Thymus (tissue), 11 donors: Measurements from ENCODE around the gene OR7A5. TPM values are rescaled to one million over a fixed set of nuclear protein-coding genes. Genes with fewer than 3 reads are reported as not detected.
"Not testable (repeated sequence)": the region's sequence is repeated elsewhere in the genome, so short reads cannot be mapped to it uniquely, and the experiment has no call there.

Source experiments
- DNase-seq, 9 donors: peaks; one replicate each; pipeline ENCODE4 v3.0.0-alpha.2; 2013; ENCODE audit warnings: low spot score in 9 of 9, low read depth in 6 of 9, missing footprints in 1 of 9
- H3K27ac ChIP-seq, 2 donors: one replicate each; pipeline ENCODE4 v1.5.1; 2013; ENCODE audit warnings: control low read depth in 1 of 2, low read depth in 1 of 2, low read length in 1 of 2, mild to moderate bottlenecking in 1 of 2, moderate library complexity in 1 of 2
- H3K27me3 ChIP-seq, 2 donors: one replicate each; pipeline ENCODE4 v1.5.1; 2013; ENCODE audit warnings: low read length in 1 of 2; ENCODE audit not compliant: control insufficient read depth in 2 of 2, insufficient read depth in 1 of 2
- H3K36me3 ChIP-seq, 2 donors: one replicate each; pipeline ENCODE4 v1.5.1; 2013; ENCODE audit warnings: low read length in 1 of 2, mild to moderate bottlenecking in 1 of 2, moderate library complexity in 1 of 2; ENCODE audit not compliant: control insufficient read depth in 2 of 2, insufficient read depth in 2 of 2
- H3K4me1 ChIP-seq, 2 donors: one replicate each; pipeline ENCODE4 v1.5.1; 2013; ENCODE audit warnings: low read length in 2 of 2; ENCODE audit not compliant: control insufficient read depth in 2 of 2, insufficient read depth in 2 of 2
- H3K4me3 ChIP-seq, 2 donors: one replicate each; pipeline ENCODE4 v1.5.1; 2013; ENCODE audit warnings: low read length in 2 of 2, control low read depth in 1 of 2, mild to moderate bottlenecking in 1 of 2
- H3K9me3 ChIP-seq, 2 donors: one replicate each; pipeline ENCODE4 v1.5.1; 2013; ENCODE audit warnings: low read length in 1 of 2, mild to moderate bottlenecking in 1 of 2; ENCODE audit not compliant: control insufficient read depth in 2 of 2, insufficient read depth in 1 of 2
- WGBS: extraction: QIAGEN DNeasy Blood & Tissue Kit; methylation state at CpG from one replicate; pipeline ENCODE4 v1.1.7; 2013; 5-methylcytosine and 5-hydroxymethylcytosine counted together
- polyA plus RNA-seq: library from polyadenylated mRNA; stranded (reverse); fragments of 200-250 nt; gene quantifications from one replicate; pipeline ENCODE4 v1.2.3, GENCODE V29; 2013
- total RNA-seq: library from RNA; stranded (reverse); fragments of 120-200 nt; gene quantifications from one replicate; pipeline ENCODE4 v1.2.4, GENCODE V29; 2013
- donor health status: healthy.

OR7A5 gene
- total and polyA plus RNA-seq, 2 donors: 0.16 TPM; not detected in 1

DNA sequence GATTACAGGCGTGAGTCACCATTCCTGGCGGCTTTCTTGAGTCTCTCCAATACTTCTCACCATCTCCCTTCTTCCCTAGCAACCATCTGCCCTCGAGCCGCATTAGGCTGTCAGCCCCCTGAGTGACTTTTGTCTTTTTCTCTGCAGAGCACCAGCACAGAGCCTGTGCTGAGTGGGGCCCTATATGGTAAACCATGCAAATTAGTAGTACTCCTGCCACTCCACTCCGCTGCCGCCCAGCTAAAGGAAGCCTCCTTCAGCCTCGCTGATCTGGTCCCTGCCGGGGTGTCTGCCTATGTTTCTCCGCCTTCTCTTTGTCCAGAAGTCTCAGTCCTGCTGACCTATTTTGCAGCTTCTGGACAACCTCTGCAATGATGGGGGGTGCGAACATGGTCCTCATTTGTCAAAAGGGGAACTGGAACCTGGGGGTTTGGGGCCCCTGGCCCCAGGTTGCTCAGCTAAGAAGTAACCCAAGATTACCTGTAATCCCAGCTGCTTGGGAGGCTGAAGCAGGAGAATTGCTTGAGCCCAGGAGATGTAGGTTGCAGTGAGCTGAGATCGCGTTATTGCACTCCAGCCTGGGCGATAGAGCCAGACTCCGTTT is 54.3 kb downstream of the OR7A5 start:
- peaks cover 0 to 39% of the 10 kb centered on the region in 2 donors for H3K4me1 ChIP-seq
- WGBS: 83% methylated on average over 14 of the region's 14 CpGs
- not testable (repeated sequence) for H3K36me3 ChIP-seq, DNase-seq, H3K27ac ChIP-seq, H3K4me3 ChIP-seq, H3K27me3 ChIP-seq, H3K9me3 ChIP-seq

DNA sequence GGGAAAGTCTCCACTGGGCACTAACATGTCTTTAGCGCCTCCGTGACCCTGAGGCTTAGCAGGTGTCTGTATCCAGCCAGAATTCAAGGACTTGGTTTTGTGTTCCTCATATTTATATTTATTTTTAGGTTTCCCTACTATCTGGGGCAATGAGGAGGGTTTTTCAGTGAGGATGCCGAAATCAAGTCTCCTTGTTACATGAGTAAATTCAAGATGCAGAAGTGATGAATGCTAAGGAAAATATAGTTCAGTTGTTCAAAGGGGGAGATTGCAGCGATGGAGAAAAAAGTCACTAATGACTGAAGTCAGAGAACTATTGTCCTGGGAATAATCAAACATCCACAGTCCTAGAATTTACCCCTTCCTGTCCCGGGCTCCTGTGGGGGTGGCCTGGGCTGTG is 55.8 kb downstream of the OR7A5 start:
- peaks cover 0 to 3% of the 10 kb centered on the region in 2 donors for H3K27me3 ChIP-seq
- no peak overlapping the region for H3K4me3 ChIP-seq
- no peak for DNase-seq
- 87% methylated on average over 5 of the region's 5 CpGs for WGBS
- no peaks in the 10 kb centered on the region for H3K9me3 ChIP-seq
- peaks cover 0 to 31% of the 10 kb centered on the region in 2 donors for H3K4me1 ChIP-seq
- no peaks in the 10 kb centered on the region for H3K36me3 ChIP-seq
- H3K27ac ChIP-seq: no peak overlapping the region

DNA sequence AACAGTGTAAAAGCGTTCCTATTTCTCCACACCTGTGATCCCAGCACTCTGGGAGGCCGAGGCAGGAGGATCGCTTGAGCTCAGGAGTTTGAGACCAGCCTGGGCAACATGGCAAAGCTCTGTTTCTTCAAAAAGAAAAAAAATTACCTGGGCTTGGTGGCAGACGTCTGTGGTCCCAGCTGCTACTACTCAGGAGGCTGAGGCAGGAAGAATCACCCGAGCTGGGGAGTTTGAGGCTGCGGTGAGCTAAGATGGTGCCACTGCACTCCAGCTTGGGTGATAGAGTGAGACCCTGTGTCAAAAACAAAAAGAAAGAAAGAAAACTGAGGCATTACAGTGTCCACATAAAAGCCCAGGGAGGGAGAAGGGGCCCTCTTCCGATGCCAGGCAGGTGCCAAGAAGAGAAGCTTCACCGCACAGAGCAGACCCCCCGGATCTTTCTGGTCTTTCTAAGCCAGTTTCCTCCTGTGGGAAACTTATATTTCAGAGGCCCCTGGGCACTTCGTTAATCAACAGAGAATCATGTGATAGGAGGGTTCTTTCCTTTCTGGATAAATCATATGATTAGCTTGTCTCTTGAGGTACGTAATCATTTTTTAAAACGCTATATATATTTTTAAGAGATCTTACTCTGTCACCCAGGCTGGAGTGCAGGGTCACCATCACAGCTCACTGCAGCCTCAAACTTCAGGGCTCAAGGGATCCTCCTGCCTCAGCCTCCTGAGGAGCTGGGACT is 56.7 kb downstream of the OR7A5 start, which contains the start of gene ADGRE2:
Gene ADGRE2 (minus strand): TSS at position 451 of the 736 bp plus-strand sequence. CDS start 1,804 bp downstream, outside the sequence.
- H3K4me1 ChIP-seq: peaks cover 0 to 24% of the 10 kb centered on the region in 2 donors
- not testable (repeated sequence) for H3K27me3 ChIP-seq, H3K9me3 ChIP-seq, H3K4me3 ChIP-seq, H3K27ac ChIP-seq, H3K36me3 ChIP-seq
- DNase-seq: peak in 1 of 9 donors; percentile 15
- WGBS: 25% methylated on average over 12 of the region's 12 CpGs

DNA sequence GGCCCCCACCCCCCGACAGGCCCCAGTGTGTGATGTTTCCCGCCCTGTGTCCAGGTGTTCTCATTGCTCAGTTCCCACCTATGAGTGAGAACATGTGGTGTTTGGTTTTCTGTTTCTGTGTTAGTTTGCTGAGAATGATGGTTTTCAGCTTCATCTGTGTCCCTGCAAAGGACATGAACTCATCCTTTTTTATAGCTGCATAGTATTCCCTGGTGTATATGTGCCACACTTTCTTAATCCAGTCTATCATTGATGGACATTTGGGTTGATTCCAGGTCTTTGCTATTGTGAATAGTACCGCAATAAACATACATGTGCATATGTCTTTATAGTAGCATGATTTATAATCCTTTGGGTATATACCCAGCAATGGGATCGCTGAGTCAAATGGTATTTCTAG is 57.3 kb downstream of the OR7A5 start:
- peaks cover 0 to 18% of the 10 kb centered on the region in 2 donors for H3K4me1 ChIP-seq
- 94% methylated on average over 4 of the region's 4 CpGs for WGBS
- H3K27ac ChIP-seq: not testable (repeated sequence)

More for the DNA sequence above, 57.3 kb downstream of the OR7A5 start:
- not testable (repeated sequence) for H3K4me3 ChIP-seq, H3K27me3 ChIP-seq, DNase-seq, H3K36me3 ChIP-seq, H3K9me3 ChIP-seq

Other genes with a start within 250 kb of the OR7A5 start
- 0.33 TPM for gene ADGRE3, start 160.3 kb downstream of the OR7A5 start, total RNA-seq
- 0.09 TPM for gene ADGRE3, start 160.3 kb downstream of the OR7A5 start, polyA plus RNA-seq
- gene ZNF333, start 145.1 kb downstream of the OR7A5 start, total RNA-seq: 6.8 TPM
- 14.5 TPM for gene ZNF333, start 145.1 kb downstream of the OR7A5 start, polyA plus RNA-seq
- gene ADGRE2, start 56.6 kb downstream of the OR7A5 start, total RNA-seq: 1.2 TPM
- gene ADGRE2, start 56.6 kb downstream of the OR7A5 start, polyA plus RNA-seq: 3.4 TPM
- not detected for gene OR7C1, start within 50 bp of the OR7A5 start, total RNA-seq
- 0.11 TPM for gene OR7C1, start within 50 bp of the OR7A5 start, polyA plus RNA-seq
- not detected for gene OR7A10, start 13.7 kb upstream of the OR7A5 start, total RNA-seq
- gene OR7A10, start 13.7 kb upstream of the OR7A5 start, polyA plus RNA-seq: not detected
- not detected for gene OR7A17, start 50.9 kb upstream of the OR7A5 start, total RNA-seq
- not detected for gene OR7A17, start 50.9 kb upstream of the OR7A5 start, polyA plus RNA-seq
- gene OR7C2, start 106.3 kb upstream of the OR7A5 start, total RNA-seq: not detected
- gene OR7C2, start 106.3 kb upstream of the OR7A5 start, polyA plus RNA-seq: not detected
- gene SLC1A6, start 144.7 kb upstream of the OR7A5 start, total RNA-seq: 0.05 TPM
- gene SLC1A6, start 144.7 kb upstream of the OR7A5 start, polyA plus RNA-seq: 0.18 TPM
- 0.24 TPM for gene CASP14, start 214.3 kb upstream of the OR7A5 start, total RNA-seq
- 13.0 TPM for gene CASP14, start 214.3 kb upstream of the OR7A5 start, polyA plus RNA-seq
- gene OR1I1, start 247.0 kb upstream of the OR7A5 start, total RNA-seq: not detected
- 0.05 TPM for gene OR1I1, start 247.0 kb upstream of the OR7A5 start, polyA plus RNA-seq